Measurements from ENCODE around the gene IMPDH1.

IMPDH1 gene

GRCh38 chr7:128434413-128435326 lies 24.9 kb upstream of the IMPDH1 start:
- no peak for DNase-seq

GRCh38 chr7:128431754-128432153 lies 22.0 kb upstream of the IMPDH1 start:
- DNase-seq = no peak

- DNase-seq = no peak
Measured at GRCh38 chr7:128431221-128431620, 21.4 kb upstream of the IMPDH1 start.

DNA sequence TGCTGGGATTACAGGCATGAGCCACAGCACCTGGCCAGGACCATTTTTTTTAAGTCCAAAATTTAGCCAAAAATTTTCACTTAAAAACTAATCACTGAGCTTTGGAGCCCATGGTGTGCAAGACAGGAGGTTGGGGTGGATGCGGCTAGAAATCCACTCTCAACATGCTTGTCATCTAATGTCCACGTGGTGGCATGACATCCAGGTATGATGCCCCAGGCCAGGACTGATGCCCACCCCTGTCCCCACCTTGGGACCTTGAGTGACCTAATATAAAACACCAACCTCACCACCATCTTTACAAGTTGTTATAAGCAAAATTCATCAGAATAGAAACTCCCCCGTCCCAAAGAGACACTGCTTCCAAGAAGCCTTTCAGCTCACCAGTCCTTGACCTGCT lies 20.4 kb upstream of the IMPDH1 start:
- no peak for DNase-seq

DNA sequence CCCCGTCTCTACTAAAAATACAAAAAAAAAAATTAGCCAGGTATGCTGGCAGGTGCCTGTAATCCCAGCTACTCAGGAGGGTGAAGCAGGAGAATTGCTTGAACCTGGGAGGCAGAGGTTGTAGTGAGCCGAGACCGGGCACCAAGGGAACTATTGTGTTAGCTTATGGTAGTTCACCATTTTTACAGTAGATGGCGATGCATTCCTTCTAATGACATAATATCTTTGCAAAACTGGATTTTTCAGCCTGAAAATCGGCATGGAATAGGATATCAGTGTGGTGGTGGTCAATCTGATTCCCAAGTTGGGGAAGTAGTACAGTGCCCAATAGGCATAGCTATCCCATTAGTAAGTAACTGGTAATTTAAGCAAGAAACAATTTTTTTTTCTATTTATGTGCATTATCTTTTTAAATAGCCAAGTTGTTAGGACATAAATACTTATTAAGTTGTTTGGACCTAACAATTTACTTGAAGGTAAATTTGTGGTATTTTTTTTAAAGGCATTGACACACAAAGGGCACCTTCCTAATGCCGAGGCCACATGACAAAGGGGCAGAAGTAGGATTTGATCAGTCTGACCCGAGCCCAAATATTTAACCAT lies 17.6 kb upstream of the IMPDH1 start:
- DNase-seq = peak; percentile 75 to 80

GRCh38 chr7:128425850-128426249 lies 16.1 kb upstream of the IMPDH1 start:
- peak; percentile 64 to 74 for DNase-seq

DNA sequence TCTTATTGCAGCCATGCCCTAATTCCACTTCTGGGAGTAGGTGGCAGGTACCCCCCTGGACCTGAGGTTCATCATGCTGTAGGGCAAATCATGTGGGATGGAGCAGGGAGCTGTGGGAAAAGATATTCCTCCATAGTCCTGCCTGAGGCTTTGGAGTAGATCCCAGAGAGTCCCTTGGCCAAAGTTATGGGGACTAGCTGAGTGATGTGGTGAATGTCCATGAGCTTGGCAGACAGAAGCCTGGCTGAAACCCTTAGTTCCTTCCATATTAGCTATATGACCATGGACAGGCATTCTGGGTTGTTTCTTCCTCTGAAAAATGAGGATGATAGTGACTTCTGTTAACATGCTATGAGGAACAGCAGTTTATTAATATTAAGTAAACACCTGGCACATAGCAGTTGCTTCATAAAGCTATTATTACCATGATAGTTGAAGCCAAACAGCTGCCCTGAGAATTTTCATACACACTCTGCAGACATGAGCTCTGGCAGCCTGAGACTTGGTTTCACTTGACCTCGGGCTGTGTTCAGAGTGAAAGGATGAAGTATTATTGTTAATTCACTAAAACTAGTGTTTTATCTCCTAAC lies 15.0 kb upstream of the IMPDH1 start:
- no peak for DNase-seq

DNA sequence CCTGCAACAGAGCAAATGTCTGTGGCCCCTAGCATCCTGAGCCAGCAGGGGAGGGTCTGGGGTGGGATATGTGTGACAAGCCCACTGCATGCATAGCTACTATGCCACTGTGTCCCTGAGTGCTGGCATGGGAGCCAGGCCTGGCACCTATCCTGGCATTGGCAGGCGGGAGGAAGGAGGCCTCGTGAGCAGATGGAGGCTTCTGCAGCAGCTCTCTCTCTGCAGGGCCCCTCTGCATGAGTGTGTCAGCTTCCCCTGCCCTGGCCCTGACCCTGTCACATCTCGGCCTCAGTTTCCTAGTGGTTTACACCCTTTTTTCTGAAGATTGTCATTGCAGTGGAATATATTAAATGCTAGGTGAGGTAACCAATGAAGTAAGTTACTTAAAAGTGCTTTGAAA lies 13.1 kb upstream of the IMPDH1 start:
- no peak for DNase-seq

DNA sequence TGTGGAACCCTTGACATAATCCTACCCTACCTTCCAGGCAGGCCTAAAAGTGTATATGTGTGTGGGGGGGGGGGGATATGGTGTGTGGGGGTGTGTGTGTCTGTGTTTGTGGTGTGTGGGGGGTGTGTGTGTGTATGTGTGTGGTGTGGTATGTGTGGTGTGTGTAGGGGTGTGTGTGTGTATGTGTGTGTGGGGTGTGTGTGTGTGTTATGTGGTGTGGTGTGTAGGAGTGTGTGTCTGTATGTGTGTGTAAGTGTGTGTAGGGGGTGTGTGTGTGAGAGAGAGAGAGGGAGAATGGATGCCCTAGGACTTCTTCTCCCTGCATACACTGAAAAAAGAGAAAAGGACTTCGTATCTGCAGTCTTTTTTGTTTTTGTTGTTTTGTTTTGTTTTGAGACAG lies 12.3 kb upstream of the IMPDH1 start:
- DNase-seq = no peak

DNA sequence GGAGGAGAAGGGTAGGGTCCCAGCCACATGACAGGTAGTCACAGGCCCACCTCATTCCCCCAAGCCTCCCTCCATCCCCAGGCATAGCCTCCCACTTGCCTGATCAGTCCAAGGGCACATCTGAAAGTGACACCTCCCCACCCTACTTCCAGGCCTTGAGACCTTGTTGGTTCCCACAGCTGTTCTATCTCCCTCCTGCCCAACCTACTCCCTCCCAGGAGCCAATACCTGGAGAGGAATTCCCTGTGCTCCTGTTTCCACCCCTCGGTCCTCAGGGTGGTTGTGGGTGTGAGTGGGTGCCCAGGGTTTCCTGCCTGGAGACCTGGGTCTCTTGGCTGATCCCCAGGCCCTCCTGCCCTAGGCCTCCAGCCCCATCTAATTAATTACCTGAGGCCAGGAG lies 11.6 kb upstream of the IMPDH1 start:
- DNase-seq = no peak

DNA sequence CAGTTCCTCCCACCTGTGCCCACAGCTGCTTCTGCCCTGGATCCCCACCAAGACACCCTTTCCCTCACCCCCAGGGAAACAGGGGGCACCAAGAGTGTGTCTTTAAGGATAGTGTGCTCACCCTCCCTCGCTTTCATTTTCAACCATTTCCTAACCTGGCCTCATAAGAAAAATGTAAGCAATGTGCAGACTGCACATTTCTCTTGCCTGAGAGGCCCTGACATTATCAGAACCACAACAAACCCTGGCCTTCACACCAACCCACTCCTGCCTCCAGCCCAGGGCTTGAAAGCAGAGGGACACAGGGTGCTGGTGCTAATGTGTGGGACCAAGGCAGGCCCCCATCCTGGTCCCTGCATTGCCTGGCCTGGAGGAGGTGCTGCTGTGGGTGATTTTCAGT lies 11.0 kb upstream of the IMPDH1 start:
- DNase-seq = no peak

DNA sequence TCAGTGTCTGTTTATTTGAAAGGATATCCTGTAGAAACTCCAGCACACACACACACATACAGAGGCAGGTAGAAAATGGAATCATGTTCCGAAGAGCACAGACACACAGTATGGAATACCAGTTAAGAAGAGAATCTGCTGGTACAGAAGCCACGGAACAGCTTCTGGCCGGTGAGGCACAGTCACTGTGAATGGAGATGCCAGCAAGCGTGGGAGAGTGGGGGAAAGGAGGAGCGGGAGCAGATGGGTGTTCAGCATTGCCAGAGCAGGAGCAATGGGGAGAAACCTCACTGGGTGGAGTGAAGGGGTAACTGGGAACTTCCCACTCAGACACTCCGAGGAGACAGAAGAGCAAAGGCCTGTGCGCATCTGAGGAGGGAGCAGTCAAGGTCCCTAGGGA lies 9.5 kb upstream of the IMPDH1 start:
- no peak for DNase-seq

DNA sequence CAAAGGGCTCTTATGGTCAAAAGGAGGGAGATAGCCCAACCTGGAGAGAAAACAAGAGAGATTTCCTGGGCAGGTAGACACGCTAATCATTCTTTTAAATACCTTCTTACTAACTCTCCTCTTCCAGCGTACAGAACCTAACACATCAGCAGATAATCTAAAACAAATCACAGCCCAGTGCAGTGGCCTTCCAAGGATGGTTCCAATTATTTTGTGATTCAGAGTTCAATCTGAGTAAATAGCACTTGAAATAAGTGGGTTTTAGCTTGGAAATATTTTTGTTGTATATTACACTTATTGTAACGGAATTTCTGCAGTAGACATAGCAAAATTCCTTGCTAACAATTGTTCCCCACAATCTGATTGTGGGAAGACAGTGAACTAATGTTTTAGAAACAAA lies 7.3 kb upstream of the IMPDH1 start:
- no peak for DNase-seq

- no peak for DNase-seq
Measured at GRCh38 chr7:128415217-128415785, 5.5 kb upstream of the IMPDH1 start.

DNA sequence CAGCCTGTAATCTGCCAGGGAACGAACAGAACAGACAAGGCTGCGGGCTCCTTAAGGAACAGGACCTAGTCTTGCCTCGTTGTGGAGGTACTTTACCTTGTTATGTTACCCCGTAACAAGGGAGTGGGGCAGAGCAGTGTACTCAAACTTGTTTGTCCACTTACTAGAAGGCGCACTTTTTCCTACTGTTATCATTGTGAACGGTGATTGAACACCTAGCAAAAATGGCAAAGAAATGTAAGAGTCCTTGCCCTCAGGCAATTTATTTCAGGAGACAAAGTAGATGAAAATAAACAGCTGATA lies 620 bp upstream of the IMPDH1 start:
- DNase-seq = no peak

GRCh38 chr7:128408709-128409595 lies 830 bp downstream of the IMPDH1 start:
- DNase-seq = no peak

GRCh38 chr7:128407751-128408708 lies 1.8 kb downstream of the IMPDH1 start:
- DNase-seq = peak; percentile 49 to 61

DNA sequence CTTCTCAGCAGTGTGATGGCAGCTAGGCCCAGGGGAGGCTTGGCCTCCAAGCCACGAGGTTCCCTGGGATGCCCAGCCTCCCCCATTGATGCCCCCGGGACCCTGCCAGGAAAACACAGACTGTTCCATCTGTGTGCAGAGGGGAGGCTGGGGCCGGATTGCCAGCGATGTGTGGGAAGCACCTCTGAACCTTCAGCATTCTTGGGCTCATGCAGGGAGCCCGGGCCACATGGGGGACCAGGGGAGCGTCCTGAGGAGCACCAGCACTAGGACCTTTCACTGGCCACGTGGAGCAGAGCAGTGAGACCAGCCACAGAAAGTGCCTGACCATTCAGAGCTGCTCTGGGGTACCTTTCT lies 2.6 kb downstream of the IMPDH1 start:
- DNase-seq = no peak

- no peak for DNase-seq
Measured at GRCh38 chr7:128406314-128407232, 3.2 kb downstream of the IMPDH1 start.

GRCh38 chr7:128405471-128406313 lies 4.1 kb downstream of the IMPDH1 start:
- no peak for DNase-seq

Data from Kasumi-1 (cell line).